HepG2 (cell line): ENCODE results near the gene LIME1. TPM values are rescaled to one million over a fixed set of nuclear protein-coding genes. Genes with fewer than 3 reads are reported as not detected.

Source experiments
- ATAC-seq: fragments of 200-7000 bp; cut with Tn5 transposase; 3 replicates; pipeline ENCODE4 v1.9.1; 2020; ENCODE audit warnings: mild to moderate bottlenecking, moderate library complexity
- BruUV-seq: library from RNA; stranded (reverse); fragments of 400-500 nt; replicated peaks from 2 replicates; lab custom pipeline; 2021; lab: Mats Ljungman, UMichigan
- CTCF ChIA-PET: fragments of 300-600 bp; formaldehyde crosslinking; extraction: SDS; loops from one replicate; lab custom pipeline; 2021; ENCODE audit warnings: low total read pairs, inconsistent platforms, low intra/inter-chr PET ratio; lab: Yijun Ruan, JAX
- POLR2A ChIA-PET: fragments of 350-600 bp; sonication (Branson Sonifier 250); formaldehyde crosslinking; loops from one replicate; lab custom pipeline; 2020; ENCODE audit warnings: antibody characterized with exemption, inconsistent platforms; lab: Yijun Ruan, JAX
- DNase-seq: peaks from one replicate; pipeline ENCODE4 v3.0.0-alpha.2; 2015; ENCODE audit warnings: low spot score
- FAIRE-seq: peaks from 3 replicates; lab custom pipeline; 2011; peaks lifted over from hg19 to GRCh38; lab: Jason Lieb, UNC
- H2AFZ ChIP-seq: one replicate; pipeline ENCODE4 v1.6.1; 2011; ENCODE audit warnings: low read length, inconsistent platforms
- H3K27ac ChIP-seq: fragments of 300-600 bp; 3 replicates; pipeline ENCODE4 v1.8.0; 2011; ENCODE audit warnings: mixed run types, mild to moderate bottlenecking, mixed read lengths, low read length, inconsistent platforms; ENCODE audit not compliant: insufficient read depth; ENCODE audit errors: extremely low read length
- H3K27me3 ChIP-seq, 2 experiments: fragments of 200-600 bp in 1 of 2; 2 replicates in 1 of 2; 3 replicates in 1 of 2; pipeline versions ENCODE4 v1.6.0 to v1.8.0; 2011; ENCODE audit warnings: low read length in 2 of 2, mild to moderate bottlenecking in 2 of 2, moderate library complexity in 2 of 2, inconsistent platforms in 1 of 2; ENCODE audit not compliant: insufficient read depth in 2 of 2, control insufficient read depth in 1 of 2
- H3K36me3 ChIP-seq, 2 experiments: fragments of 200-600 bp in 1 of 2; replicated peaks in 1 of 2; 2 replicates in 1 of 2; 3 replicates in 1 of 2; pipeline versions ENCODE4 v1.5.1 to v1.8.0; 2011; ENCODE audit warnings: low read length in 2 of 2, inconsistent platforms in 1 of 2; ENCODE audit not compliant: insufficient read depth in 2 of 2, control insufficient read depth in 1 of 2
- H3K4me1 ChIP-seq: 2 replicates; pipeline ENCODE4 v1.5.1; 2012; ENCODE audit warnings: low read length, inconsistent platforms; ENCODE audit not compliant: insufficient read depth
- H3K4me2 ChIP-seq: 2 replicates; pipeline ENCODE4 v1.6.0; 2011; ENCODE audit warnings: low read depth, low read length, inconsistent platforms
- H3K4me3 ChIP-seq, 3 experiments: fragments of 200-600 bp in 1 of 3; sonication (generic), shearing (Covaris generic) in 1 of 3; replicated peaks in 1 of 3; 2 replicates each; pipeline ENCODE4 v1.5.1; 2011 to 2016; ENCODE audit warnings: low read length in 3 of 3, inconsistent platforms in 2 of 3, low read depth in 2 of 3, mild to moderate bottlenecking in 2 of 3, control low read depth in 1 of 3, mixed read lengths in 1 of 3; ENCODE audit not compliant: insufficient read depth in 1 of 3
- H3K79me2 ChIP-seq: one replicate; pipeline ENCODE4 v1.6.1; 2011; ENCODE audit warnings: low read length, inconsistent platforms; ENCODE audit not compliant: insufficient read depth
- H3K9ac ChIP-seq: 2 replicates; pipeline ENCODE4 v1.6.0; 2011; ENCODE audit warnings: mild to moderate bottlenecking, low read depth, low read length, inconsistent platforms; ENCODE audit not compliant: insufficient read depth
- H3K9me3 ChIP-seq: 2 replicates; pipeline ENCODE4 v1.5.1; 2012; ENCODE audit warnings: mild to moderate bottlenecking, low read length
- H4K20me1 ChIP-seq: 2 replicates; pipeline ENCODE4 v1.6.0; 2011; ENCODE audit warnings: inconsistent platforms, mild to moderate bottlenecking, low read length, moderate library complexity; ENCODE audit not compliant: insufficient read depth
- BCL3 ChIP-seq: sonication (generic); formaldehyde crosslinking; IDR thresholded peaks from 2 replicates; pipeline ENCODE4 v1.5.1; 2020; ENCODE audit warnings: mild to moderate bottlenecking, missing genetic modification reagents, moderate library complexity
- HES4 ChIP-seq: sonication (generic); formaldehyde crosslinking; IDR thresholded peaks from 2 replicates; pipeline ENCODE4 v1.9.0; 2021; ENCODE audit warnings: mild to moderate bottlenecking, missing genetic modification reagents, borderline replicate concordance
- HNRNPL ChIP-seq: fragments of 200-400 bp; formaldehyde crosslinking; IDR thresholded peaks from 2 replicates; pipeline ENCODE4 v1.6.1; 2017; ENCODE audit warnings: mild to moderate bottlenecking, low read depth, low read length
- MEF2D ChIP-seq: sonication (generic); formaldehyde crosslinking; IDR thresholded peaks from 2 replicates; pipeline ENCODE4 v1.5.1; 2020; ENCODE audit warnings: mild to moderate bottlenecking, missing genetic modification reagents
- MZF1 ChIP-seq: sonication (generic); formaldehyde crosslinking; IDR thresholded peaks from 2 replicates; pipeline ENCODE4 v1.8.1; 2023; ENCODE audit warnings: mild to moderate bottlenecking, missing genetic modification reagents, borderline replicate concordance
- RFX3 ChIP-seq: IDR thresholded peaks from 2 replicates; pipeline ENCODE4 v1.6.1; 2016; ENCODE audit warnings: missing biosample characterization, missing genetic modification reagents
- SPEN ChIP-seq: sonication (generic); formaldehyde crosslinking; IDR thresholded peaks from 2 replicates; pipeline ENCODE4 v1.5.1; 2020; ENCODE audit warnings: low read depth, mild to moderate bottlenecking, missing genetic modification reagents
- YEATS2 ChIP-seq: sonication (generic); formaldehyde crosslinking; IDR thresholded peaks from 2 replicates; pipeline ENCODE4 v1.4.0; 2020; ENCODE audit warnings: missing genetic modification reagents, borderline replicate concordance
- ZBTB1 ChIP-seq: sonication (generic); formaldehyde crosslinking; IDR thresholded peaks from 2 replicates; pipeline ENCODE4 v1.4.0; 2020; ENCODE audit warnings: missing genetic modification reagents, borderline replicate concordance
- ZBTB20 ChIP-seq: sonication (generic); formaldehyde crosslinking; IDR thresholded peaks from 2 replicates; pipeline ENCODE4 v1.8.1; 2023; ENCODE audit warnings: missing genetic modification reagents, low read depth, mild to moderate bottlenecking, borderline replicate concordance
- ZEB1 ChIP-seq: IDR thresholded peaks from 2 replicates; pipeline ENCODE4 v1.6.1; 2012; ENCODE audit warnings: mild to moderate bottlenecking, low read depth, inconsistent platforms; ENCODE audit not compliant: insufficient replicate concordance
- ZNF609 ChIP-seq: sonication (generic); formaldehyde crosslinking; IDR thresholded peaks from 2 replicates; pipeline ENCODE4 v1.4.0; 2020; ENCODE audit warnings: mild to moderate bottlenecking, missing genetic modification reagents, borderline replicate concordance
- WGBS: methylation state at CpG from one replicate; pipeline ENCODE4 v1.1.6; 2017; ENCODE audit warnings: low lambda C conversion rate; 5-methylcytosine and 5-hydroxymethylcytosine counted together
- in situ Hi-C: cut with HindIII; loops from 2 replicates; pipeline ENCODE4 v1.10.0; 2017; ENCODE audit warnings: low pct_unique_long_range_greater_than_20kb; ENCODE audit not compliant: extremely low pct_ligation_motif_present
- intact Hi-C: fragments of 100-400 bp; cut with micrococcal nuclease; formaldehyde crosslinking; loops from one replicate; pipeline ENCODE4 v1.10.0; 2022; ENCODE audit not compliant: unreplicated experiment
- polyA plus RNA-seq, 8 experiments: library from polyadenylated mRNA; depleted of rRNA in 3 of 8; stranded (reverse) in 7 of 8; unstranded in 1 of 8; fragments of >200 nt; fragmentation: Illumina TruSeq in 4 of 8; extraction: Trizol in 4 of 8; gene quantifications; 2 replicates each; pipeline versions ENCODE4 v1.2.1 to v1.2.3, GENCODE V29; 2011 to 2016; ENCODE audit warnings: low read depth in 4 of 8, missing spikeins in 1 of 8, mixed read lengths in 1 of 8; ENCODE audit not compliant: insufficient read depth in 1 of 8
- total RNA-seq, 5 experiments: library from RNA; depleted of rRNA; stranded (reverse); fragments of >200 nt; fragmentation: Illumina TruSeq; extraction: Trizol; gene quantifications; 2 replicates each; pipeline ENCODE4 v1.2.3, GENCODE V29; 2016; ENCODE audit warnings: low read depth in 1 of 5
- TF ChIP-seq, protein P1 (sequence below): sonication (generic); formaldehyde crosslinking; IDR thresholded peaks from 2 replicates; pipeline ENCODE4 v1.4.0; 2020; ENCODE audit warnings: missing genetic modification reagents; ENCODE audit errors: not compliant biosample characterization

The LIME1 gene
- total and polyA plus RNA-seq, 2 of the 13 experiments (the other 11 are each of a cell fraction or from before 2014, with no cell fraction given): 13.0 to 61.5 TPM

GRCh38 chr20:63765902-63766301 lies 29.4 kb downstream of the LIME1 start:
- no TSS peak for BruUV-seq
- intact Hi-C loops (no loop called here), in situ Hi-C loops (no loop called here)
- Histone ChIP-seq H3K9ac (no peak overlapping the region), H3K36me3 (no peaks in the 10 kb centered on the region), H3K9me3 (no peaks in the 10 kb centered on the region), H3K4me3 (no peak overlapping the region), H4K20me1 (no peaks in the 10 kb centered on the region), H2AFZ (no peak overlapping the region), H3K79me2 (no peaks in the 10 kb centered on the region), H3K4me2 (no peak overlapping the region), H3K4me1 (peaks cover 17% of the 10 kb centered on the region), H3K27ac (peak overlapping the region; percentile 54), H3K27me3 (no peaks in the 10 kb centered on the region)
- ChIA-PET CTCF (no interaction called here), POLR2A (interaction anchor here (0.7 to 1.6 kb wide), 2 partner anchors 29 to 57 kb away, joined by 4 read pairs; partner anchors contain the start of gene LIME1)
- 95% methylated on average over 7 of the region's 7 CpGs for WGBS
- DNase-seq (no peak), ATAC-seq (no peak), FAIRE-seq (no peak)
- TF ChIP-seq HNRNPL (no peak), ZBTB20 (CRISPR knock-in tag) (no peak), ZEB1 (no peak), ZBTB1 (CRISPR knock-in tag) (no peak), ZNF609 (CRISPR knock-in tag) (no peak), MZF1 (no peak), MEF2D (CRISPR knock-in tag) (no peak), SPEN (no peak), RFX3 (CRISPR knock-in tag) (no peak), BCL3 (CRISPR knock-in tag) (no peak), YEATS2 (CRISPR knock-in tag) (no peak), HES4 (CRISPR knock-in tag) (no peak)
- TF ChIP-seq, protein P1, sequence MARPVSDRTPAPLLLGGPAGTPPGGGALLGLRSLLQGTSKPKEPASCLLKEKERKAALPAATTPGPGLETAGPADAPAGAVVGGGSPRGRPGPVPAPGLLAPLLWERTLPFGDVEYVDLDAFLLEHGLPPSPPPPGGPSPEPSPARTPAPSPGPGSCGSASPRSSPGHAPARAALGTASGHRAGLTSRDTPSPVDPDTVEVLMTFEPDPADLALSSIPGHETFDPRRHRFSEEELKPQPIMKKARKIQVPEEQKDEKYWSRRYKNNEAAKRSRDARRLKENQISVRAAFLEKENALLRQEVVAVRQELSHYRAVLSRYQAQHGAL (CRISPR knock-in tag): no peak
